Activated T-cell treated with anti-CD3 and anti-CD28 coated beads, Interleukin-2, amount 50 U/mL, for 72 hours (primary cell): ENCODE results near the gene TNC. TPM values are rescaled to one million over a fixed set of nuclear protein-coding genes. Genes with fewer than 3 reads are reported as not detected.

Experiments used
- ATAC-seq, 2 donors: fragments of 150-1000 bp; cut with Tn5 transposase; replicated peaks in 1 of 2; 2 replicates each; pipeline ENCODE4 v1.10.0; 2021; ENCODE audit warnings: moderate library complexity in 2 of 2, mild to moderate bottlenecking in 1 of 2
- DNase-seq, 2 donors: peaks; one replicate each; pipeline ENCODE4 v3.0.0; 2021 to 2022; ENCODE audit warnings: mixed read lengths in 1 of 2
- H3K27ac Mint-ChIP-seq: one replicate; pipeline ENCODE4 v1.8.0; 2022; ENCODE audit warnings: mild to moderate bottlenecking, moderate library complexity, mixed read lengths
- H3K27me3 Mint-ChIP-seq: one replicate; pipeline ENCODE4 v1.8.0; 2022; ENCODE audit warnings: low read depth, mixed read lengths
- H3K36me3 Mint-ChIP-seq, 2 donors: one replicate each; pipeline ENCODE4 v1.8.0; 2022; ENCODE audit warnings: mixed read lengths in 2 of 2, mild to moderate bottlenecking in 1 of 2; ENCODE audit not compliant: insufficient read depth in 2 of 2
- H3K4me1 Mint-ChIP-seq: one replicate; pipeline ENCODE4 v1.8.0; 2022; ENCODE audit warnings: low read depth, mixed read lengths
- H3K4me3 Mint-ChIP-seq, 2 donors: one replicate each; pipeline ENCODE4 v1.8.0; 2022; ENCODE audit warnings: mild to moderate bottlenecking in 2 of 2, mixed read lengths in 2 of 2, moderate library complexity in 2 of 2
- H3K9me3 Mint-ChIP-seq, 2 donors: one replicate each; pipeline ENCODE4 v1.8.0; 2022; ENCODE audit warnings: mixed read lengths in 2 of 2
- total RNA-seq, 2 donors: library from RNA; stranded (reverse); gene quantifications; one replicate each; pipeline ENCODE4 v1.2.3, GENCODE V29; 2022

The TNC gene
- total RNA-seq, 2 donors from 2014 or later, result 3.1 to 4.1 TPM

DNA sequence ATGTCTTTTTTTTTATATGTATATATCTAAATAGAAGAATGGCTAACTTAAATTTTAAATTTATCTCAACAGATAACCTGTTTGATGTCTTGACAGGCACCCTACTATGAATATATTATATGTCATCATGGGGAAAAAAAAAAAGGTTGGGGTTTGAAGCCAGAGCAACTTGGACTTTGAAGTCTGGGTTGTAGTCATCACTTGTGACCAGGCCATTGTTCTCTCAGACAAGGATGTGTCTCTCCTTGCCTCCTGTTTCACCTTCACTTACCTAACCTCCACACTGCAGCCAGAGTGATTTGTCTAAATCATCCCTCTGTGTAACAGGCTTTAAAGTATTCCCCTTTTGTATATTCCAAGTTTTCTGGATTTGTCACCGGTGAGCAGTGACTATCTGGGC, 130.8 kb downstream of the TNC start:
- Mint-ChIP-seq H3K36me3 (no peaks in the 10 kb centered on the region), H3K4me1 (peaks cover 55% of the 10 kb centered on the region), H3K27me3 (no peaks in the 10 kb centered on the region), H3K9me3 (no peaks in the 10 kb centered on the region), H3K27ac (peak overlapping the region; percentile 64), H3K4me3 (no peak overlapping the region)
- DNase-seq (no peak), ATAC-seq (no peak)

- DNase-seq, result no peak
- Mint-ChIP-seq H3K4me1 (peaks cover 44% of the 10 kb centered on the region), H3K27ac (no peak overlapping the region), H3K9me3 (no peaks in the 10 kb centered on the region), H3K27me3 (no peaks in the 10 kb centered on the region), H3K4me3 (no peak overlapping the region), H3K36me3 (no peaks in the 10 kb centered on the region)
- ATAC-seq, result no peak
Measured at GRCh38 chr9:114985959-114986501, 131.9 kb downstream of the TNC start.

GRCh38 chr9:114981063-114981462, 136.9 kb downstream of the TNC start:
- Mint-ChIP-seq H3K36me3 (peaks cover 0 to 2% of the 10 kb centered on the region in 2 donors), H3K27me3 (peaks cover 6% of the 10 kb centered on the region), H3K4me3 (no peak overlapping the region), H3K27ac (no peak overlapping the region), H3K9me3 (peaks cover 0 to 2% of the 10 kb centered on the region in 2 donors), H3K4me1 (peaks cover 3% of the 10 kb centered on the region)
- DNase-seq, result no peak
- no peak for ATAC-seq

GRCh38 chr9:114973216-114973615, 144.7 kb downstream of the TNC start:
- no peaks in the 10 kb centered on the region for H3K9me3 Mint-ChIP-seq
- no peak for DNase-seq
- H3K36me3 Mint-ChIP-seq, result peaks cover 5 to 6% of the 10 kb centered on the region in 2 donors
- H3K27ac Mint-ChIP-seq, result no peak overlapping the region
- peaks cover 26% of the 10 kb centered on the region for H3K4me1 Mint-ChIP-seq
- no peak for ATAC-seq
- no peaks in the 10 kb centered on the region for H3K27me3 Mint-ChIP-seq
- no peak overlapping the region for H3K4me3 Mint-ChIP-seq

- Mint-ChIP-seq H3K36me3 (peaks cover 5 to 6% of the 10 kb centered on the region in 2 donors), H3K4me3 (no peak overlapping the region), H3K27me3 (no peaks in the 10 kb centered on the region), H3K27ac (no peak overlapping the region), H3K9me3 (no peaks in the 10 kb centered on the region), H3K4me1 (peaks cover 32% of the 10 kb centered on the region)
- DNase-seq (no peak), ATAC-seq (no peak)
Measured at GRCh38 chr9:114972510-114973136, 145.3 kb downstream of the TNC start.

Other genes starting within 250 kb of the TNC start
- 10 to 100 TPM; 84.2 to 99.5 TPM for gene TNFSF8, start 187.6 kb downstream of the TNC start, total RNA-seq